ENCODE data around the gene NUDCD3. TPM values are rescaled to one million over a fixed set of nuclear protein-coding genes. Genes with fewer than 3 reads are reported as not detected.

Gene NUDCD3
- total and polyA plus RNA-seq, 2 of the 8 experiments (the other 6 are each of a cell fraction or from before 2014, with no cell fraction given): 35.2 to 93.7 TPM

- TF ChIP-seq CTCF (IDR thresholded peaks at IDR 0.05; ENCODE audit: control extremely low read depth in 1 of 3, insufficient read depth in 1 of 3, low read depth in 1 of 3, low read length in 3 of 3) (no peak), CREB1 (IDR thresholded peaks at IDR 0.05) (no peak)
Observed at GRCh38 chr7:44394636-44395035, 95.8 kb downstream of the NUDCD3 start (continued).

Data from H1 (cell line).